OCI-LY7 (cell line): ENCODE results near the gene THRB. TPM values are rescaled to one million over a fixed set of nuclear protein-coding genes. Genes with fewer than 3 reads are reported as not detected.

ENCODE experiments used
- BruUV-seq: library from RNA; stranded (reverse); fragments of 400-500 nt; replicated peaks from 2 replicates; lab custom pipeline; 2021; lab: Mats Ljungman, UMichigan
- CTCF ChIA-PET: fragments of 300-600 bp; sonication (Branson Sonifier 250); formaldehyde crosslinking; loops from one replicate; lab custom pipeline; 2022; ENCODE audit warnings: antibody characterized with exemption; ENCODE audit not compliant: unreplicated experiment; lab: Charles Lee
- POLR2A ChIA-PET: fragments of 300-600 bp; sonication (Branson Sonifier 250); formaldehyde crosslinking; loops from one replicate; lab custom pipeline; 2022; ENCODE audit warnings: antibody characterized with exemption; lab: Charles Lee
- DNase-seq: peaks from one replicate; pipeline ENCODE4 v3.0.0-alpha.2; 2015; ENCODE audit warnings: low spot score
- H2AFZ ChIP-seq: fragments of 200-600 bp; sonication (generic), shearing (Covaris generic); 2 replicates; pipeline ENCODE4 v1.6.1; 2014; ENCODE audit warnings: mild to moderate bottlenecking, antibody characterized with exemption, low read length, moderate library complexity
- H3K27ac ChIP-seq: fragments of 200-600 bp; sonication (generic); 2 replicates; pipeline ENCODE4 v1.5.1; 2014; ENCODE audit warnings: mixed run types, low read depth, mild to moderate bottlenecking, moderate library complexity, low read length, inconsistent platforms; ENCODE audit not compliant: poor library complexity, severe bottlenecking
- H3K36me3 ChIP-seq: fragments of 200-600 bp; sonication (generic); 2 replicates; pipeline ENCODE4 v1.6.1; 2014; ENCODE audit warnings: mild to moderate bottlenecking, antibody characterized with exemption, low read length, moderate library complexity, mixed read lengths; ENCODE audit not compliant: insufficient read depth
- H3K4me1 ChIP-seq: fragments of 200-600 bp; sonication (generic); 2 replicates; pipeline ENCODE4 v1.5.1; 2014; ENCODE audit warnings: mild to moderate bottlenecking, low read length; ENCODE audit not compliant: insufficient read depth, poor library complexity, severe bottlenecking
- H3K4me2 ChIP-seq: fragments of 200-600 bp; sonication (generic); 2 replicates; pipeline ENCODE4 v1.6.1; 2014; ENCODE audit warnings: mild to moderate bottlenecking, low read length
- H3K4me3 ChIP-seq: fragments of 200-600 bp; sonication (generic); 2 replicates; pipeline ENCODE4 v1.5.1; 2014; ENCODE audit warnings: mild to moderate bottlenecking, low read depth, low read length; ENCODE audit not compliant: poor library complexity, severe bottlenecking
- H3K79me2 ChIP-seq: fragments of 200-600 bp; sonication (generic); 2 replicates; pipeline ENCODE4 v1.6.1; 2016; ENCODE audit warnings: low read depth, mild to moderate bottlenecking, low read length, moderate library complexity, mixed read lengths; ENCODE audit not compliant: insufficient read depth
- H3K9me2 ChIP-seq: fragments of 200-600 bp; sonication (generic); 2 replicates; pipeline ENCODE4 v1.6.1; 2016; ENCODE audit warnings: mild to moderate bottlenecking, low read length, mixed read lengths; ENCODE audit not compliant: insufficient read depth
- H3K9me3 ChIP-seq: fragments of 200-600 bp; sonication (generic); 2 replicates; pipeline ENCODE4 v1.6.1; 2014; ENCODE audit warnings: mild to moderate bottlenecking, mixed run types, low read length, mixed read lengths
- H4K20me1 ChIP-seq: fragments of 200-600 bp; sonication (generic); 2 replicates; pipeline ENCODE4 v1.6.1; 2014; ENCODE audit warnings: mild to moderate bottlenecking, antibody characterized with exemption, low read length, moderate library complexity, mixed read lengths; ENCODE audit not compliant: insufficient read depth
- CTCF ChIP-seq: fragments of 200-600 bp; sonication (generic); conservative IDR thresholded peaks from 2 replicates; pipeline ENCODE4 v1.5.1; 2014; ENCODE audit warnings: mild to moderate bottlenecking, antibody characterized with exemption, low read length, moderate library complexity, mixed read lengths
- EZH2phosphoT487 ChIP-seq: fragments of 200-600 bp; sonication (generic); IDR thresholded peaks from 2 replicates; pipeline ENCODE4 v1.6.1; 2018; ENCODE audit warnings: low read depth, borderline replicate concordance, mild to moderate bottlenecking, mixed run types, antibody characterized with exemption, low read length, moderate library complexity, mixed read lengths
- intact Hi-C: fragments of 100-400 bp; cut with micrococcal nuclease; formaldehyde crosslinking; loops from one replicate; pipeline ENCODE4 v1.10.0; 2022; ENCODE audit not compliant: unreplicated experiment
- total RNA-seq, 2 experiments: library from RNA; depleted of rRNA in 1 of 2; stranded (reverse); fragments of >200 nt in 1 of 2; shearing (Covaris generic) in 1 of 2; gene quantifications; 2 replicates each; pipeline ENCODE4 v1.2.3, GENCODE V29; 2014 to 2022

The THRB gene
- total RNA-seq, 2 experiments from 2014 or later, result not detected

- no peak for DNase-seq
- Histone ChIP-seq H3K27ac (no peak overlapping the region), H3K9me2 (no peaks in the 10 kb centered on the region), H3K79me2 (no peaks in the 10 kb centered on the region), H3K4me3 (no peak overlapping the region), H3K4me2 (no peak overlapping the region), H3K9me3 (no peaks in the 10 kb centered on the region), H4K20me1 (no peaks in the 10 kb centered on the region), H3K4me1 (no peaks in the 10 kb centered on the region), H2AFZ (no peak overlapping the region), H3K36me3 (no peaks in the 10 kb centered on the region)
- no peak for TF ChIP-seq CTCF
- no peak for TF ChIP-seq EZH2phosphoT487
- CTCF ChIA-PET, result no interaction called here
- intact Hi-C loops, result no loop called here
- POLR2A ChIA-PET, result interaction anchor here (0.5 kb wide), 1 partner anchor 168 kb away, joined by 3 read pairs; no protein-coding TSS in a partner anchor
- BruUV-seq, result no TSS peak
These were observed 134.8 kb downstream of the THRB start for GRCh38 chr3:24359645-24360462.

GRCh38 chr3:24359102-24359501, 135.5 kb downstream of the THRB start:
- no peak overlapping the region for H3K4me3 ChIP-seq
- no peaks in the 10 kb centered on the region for H3K36me3 ChIP-seq
- BruUV-seq, result no TSS peak
- H4K20me1 ChIP-seq, result no peaks in the 10 kb centered on the region
- DNase-seq, result no peak
- no peaks in the 10 kb centered on the region for H3K9me2 ChIP-seq
- H3K79me2 ChIP-seq, result no peaks in the 10 kb centered on the region
- TF ChIP-seq CTCF (no peak), EZH2phosphoT487 (no peak)
- intact Hi-C loops, result no loop called here
- no peaks in the 10 kb centered on the region for H3K9me3 ChIP-seq
- H3K4me1 ChIP-seq, result no peaks in the 10 kb centered on the region
- H3K4me2 ChIP-seq, result no peak overlapping the region
- POLR2A ChIA-PET, result no interaction called here
- no peak overlapping the region for H2AFZ ChIP-seq
- CTCF ChIA-PET, result no interaction called here
- no peak overlapping the region for H3K27ac ChIP-seq

- DNase-seq, result no peak
- Histone ChIP-seq H3K36me3 (no peaks in the 10 kb centered on the region), H3K9me2 (no peaks in the 10 kb centered on the region), H2AFZ (no peak overlapping the region), H4K20me1 (no peaks in the 10 kb centered on the region), H3K9me3 (no peaks in the 10 kb centered on the region), H3K4me2 (no peak overlapping the region), H3K4me3 (no peak overlapping the region), H3K4me1 (no peaks in the 10 kb centered on the region), H3K79me2 (no peaks in the 10 kb centered on the region), H3K27ac (no peak overlapping the region)
- POLR2A ChIA-PET, result no interaction called here
- CTCF ChIA-PET, result no interaction called here
- TF ChIP-seq CTCF (no peak), EZH2phosphoT487 (no peak)
- intact Hi-C loops, result no loop called here
- BruUV-seq, result no TSS peak
These were observed 137.0 kb downstream of the THRB start for GRCh38 chr3:24357635-24358034.
